ENCODE results near the gene A4GALT.
"Not testable (repeated sequence)": the region's sequence is repeated elsewhere in the genome, so short reads cannot be mapped to it uniquely, and the experiment has no call there.

The A4GALT gene

GRCh38 chr22:42740320-42740719 lies 19.6 kb upstream of the A4GALT start:
- not testable (repeated sequence) for DNase-seq

GRCh38 chr22:42734406-42734805 lies 13.7 kb upstream of the A4GALT start:
- DNase-seq: no peak

DNA sequence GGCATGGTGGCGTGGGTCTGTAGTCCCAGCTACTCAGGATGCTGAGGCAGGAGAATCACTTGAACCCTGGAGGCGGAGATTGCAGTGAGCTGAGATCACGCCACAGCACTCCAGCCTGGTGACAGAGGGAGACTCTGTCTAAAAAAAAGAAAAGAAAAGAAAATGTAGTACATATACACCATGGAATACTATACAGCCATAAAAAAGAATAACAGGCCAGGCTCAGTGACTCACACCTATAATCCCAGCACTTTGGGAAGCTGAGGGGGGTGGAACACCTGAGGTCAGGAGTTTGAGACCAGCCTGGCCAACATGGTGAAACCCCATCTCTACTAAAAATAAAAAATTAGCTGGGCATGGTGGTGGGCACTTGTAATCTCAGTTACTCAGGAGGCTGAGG lies 12.7 kb upstream of the A4GALT start:
- DNase-seq: not testable (repeated sequence)

- DNase-seq: no peak
These were observed 11.4 kb upstream of the A4GALT start for GRCh38 chr22:42732081-42732480.

GRCh38 chr22:42726811-42727210 lies 6.1 kb upstream of the A4GALT start:
- DNase-seq: no peak

DNA sequence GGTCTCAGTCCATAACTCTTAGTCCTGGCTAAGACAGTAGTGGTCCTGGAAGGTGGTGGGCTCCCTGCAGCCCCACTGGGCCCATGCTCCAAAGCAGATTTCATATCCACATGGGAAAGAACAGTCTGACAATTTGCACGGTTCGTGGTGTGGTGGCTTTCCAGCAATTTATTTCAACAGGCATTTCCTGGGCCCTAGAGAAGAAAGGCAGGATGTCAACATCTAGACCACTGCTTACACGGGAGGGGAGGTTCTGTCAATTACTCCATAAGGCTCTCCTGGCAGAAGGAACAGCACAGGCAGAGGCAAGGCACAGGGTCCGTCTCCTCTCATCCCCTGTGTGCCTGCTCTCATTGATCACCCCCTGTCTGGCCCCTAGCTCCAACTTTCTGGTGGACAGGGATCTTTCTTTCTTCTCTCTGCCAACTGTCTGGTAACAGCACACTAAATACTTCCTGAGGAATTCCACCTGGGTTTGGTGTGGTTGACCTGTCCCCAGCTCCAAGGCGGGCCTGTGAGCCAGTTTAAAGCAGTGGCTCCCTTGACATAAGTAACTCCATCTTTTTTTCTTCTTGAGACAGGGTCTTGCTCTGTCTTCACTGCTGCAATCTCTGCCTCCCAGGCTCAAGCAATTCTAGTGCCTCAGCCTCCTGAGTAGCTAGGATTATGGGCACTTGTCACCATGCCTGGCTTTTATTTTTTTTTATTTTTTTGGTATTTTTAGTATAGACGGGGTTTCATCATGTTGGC lies 5.1 kb upstream of the A4GALT start:
- DNase-seq: no peak

DNA sequence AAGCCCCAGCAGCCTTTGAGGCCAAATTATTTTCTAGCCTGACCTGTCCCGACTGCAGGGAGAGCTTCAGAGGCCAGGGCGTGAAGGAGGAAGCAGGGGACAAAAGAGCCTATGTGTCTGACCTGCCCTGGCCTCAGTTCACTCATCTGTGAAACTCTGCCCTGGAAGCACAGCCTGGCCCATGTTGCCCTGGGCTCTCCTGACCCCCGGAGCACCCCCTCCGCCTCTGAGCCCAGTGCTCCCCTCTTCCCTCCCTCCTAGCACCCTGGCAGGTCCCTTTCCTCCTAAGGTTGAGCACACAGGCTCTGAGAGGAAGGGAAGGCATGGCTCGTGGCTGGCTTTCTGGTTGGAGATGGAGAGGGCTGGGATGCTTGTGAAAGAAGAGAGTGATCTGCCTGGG lies 3.4 kb upstream of the A4GALT start:
- no peak for DNase-seq

- DNase-seq: no peak
These were observed 370 bp upstream of the A4GALT start for GRCh38 chr22:42721045-42721434.

DNA sequence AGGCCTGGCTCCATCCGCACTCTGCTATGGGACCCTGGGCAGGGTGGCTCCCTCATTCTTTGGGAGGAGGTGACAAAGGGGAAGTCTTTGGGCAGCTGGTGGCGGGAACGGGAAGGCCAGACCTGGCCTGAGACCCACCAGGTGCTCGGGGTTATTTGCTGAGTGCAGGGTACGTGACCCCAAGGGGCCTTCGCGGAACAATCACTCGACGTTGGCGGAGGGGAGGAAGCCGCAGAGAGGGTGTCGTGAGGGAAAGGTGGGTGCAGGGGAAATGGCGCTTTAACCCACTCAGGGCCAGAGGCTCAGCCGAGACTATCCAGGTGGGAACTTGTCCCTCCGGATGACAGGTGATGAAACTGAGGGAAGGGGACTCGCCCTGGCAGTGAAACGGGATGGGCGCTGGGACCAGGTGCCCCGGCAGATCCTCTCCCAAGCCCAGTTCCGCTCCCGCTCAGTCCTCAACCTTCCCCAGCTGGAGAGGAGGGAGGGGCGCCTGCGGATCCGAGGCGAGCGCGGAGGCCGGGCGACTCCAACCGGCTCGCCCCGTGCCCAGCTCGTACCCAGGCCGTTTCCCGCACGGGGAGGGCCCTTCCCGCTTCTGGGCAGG lies 911 bp downstream of the A4GALT start:
- no peak for DNase-seq

DNA sequence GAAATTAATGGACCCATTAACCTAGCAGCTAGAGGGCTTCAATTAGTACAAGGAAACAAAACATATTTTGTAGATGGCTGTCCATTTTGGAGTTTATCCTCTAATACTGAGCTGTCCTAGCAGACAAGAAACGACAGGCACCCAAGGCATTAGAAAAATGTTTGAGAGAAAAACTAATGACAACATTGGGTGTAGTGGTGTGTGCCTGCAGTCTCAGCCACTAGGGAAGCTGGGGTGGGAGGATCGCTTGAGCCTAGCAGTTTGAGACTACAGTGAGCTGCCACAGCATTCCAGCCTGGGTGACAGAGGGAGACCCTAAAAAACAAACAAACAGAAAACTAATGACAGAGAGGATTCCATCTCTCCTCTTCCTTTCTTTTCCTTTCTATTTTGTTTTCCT lies 1.5 kb downstream of the A4GALT start:
- no peak for DNase-seq

GRCh38 chr22:42717197-42717928 lies 3.3 kb downstream of the A4GALT start:
- no peak for DNase-seq

DNA sequence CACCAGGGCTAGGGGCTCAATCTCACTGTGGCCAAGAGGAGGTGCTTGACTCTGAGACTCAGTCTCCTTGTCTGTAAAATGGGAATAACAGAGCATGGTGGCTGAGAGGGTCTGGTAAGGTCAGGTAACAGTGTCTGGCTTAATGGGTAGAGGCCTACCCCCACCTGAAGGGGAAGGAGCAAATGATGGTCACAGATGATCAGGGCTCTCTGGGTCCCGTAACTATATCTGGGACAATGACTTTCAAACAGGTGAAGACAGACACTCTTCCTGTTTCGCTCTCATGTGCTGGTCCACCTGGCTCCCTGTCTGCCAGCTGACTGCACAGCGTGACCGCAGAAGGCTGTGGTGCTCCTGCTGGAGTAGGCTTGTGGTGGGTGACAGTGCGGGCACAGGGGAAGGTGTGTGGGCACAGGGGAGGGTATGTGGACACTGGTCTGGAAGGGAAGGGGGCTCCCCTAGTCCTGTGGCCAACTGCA lies 4.0 kb downstream of the A4GALT start:
- DNase-seq: no peak

DNA sequence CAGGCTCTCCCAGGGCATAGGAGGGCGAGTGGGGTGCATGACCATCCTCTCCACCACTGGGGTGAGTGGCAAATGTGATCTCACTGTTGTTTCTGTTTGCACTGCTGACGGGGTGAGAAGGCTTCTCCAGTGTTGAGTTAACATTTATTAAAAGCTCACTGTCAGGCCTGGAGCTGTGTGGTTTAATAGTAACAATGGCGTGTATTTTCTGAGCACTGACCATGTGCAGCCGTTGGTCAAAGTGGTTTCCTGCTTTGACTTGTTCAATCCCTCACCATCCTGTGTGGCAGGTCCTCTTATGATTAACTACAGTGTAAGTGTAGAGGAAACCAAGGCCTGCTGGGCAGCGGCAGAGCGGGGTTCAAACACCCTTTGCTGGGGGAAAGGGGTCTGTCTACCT lies 4.4 kb downstream of the A4GALT start:
- DNase-seq: no peak

GRCh38 chr22:42714768-42715390 lies 5.8 kb downstream of the A4GALT start:
- DNase-seq: no peak

DNA sequence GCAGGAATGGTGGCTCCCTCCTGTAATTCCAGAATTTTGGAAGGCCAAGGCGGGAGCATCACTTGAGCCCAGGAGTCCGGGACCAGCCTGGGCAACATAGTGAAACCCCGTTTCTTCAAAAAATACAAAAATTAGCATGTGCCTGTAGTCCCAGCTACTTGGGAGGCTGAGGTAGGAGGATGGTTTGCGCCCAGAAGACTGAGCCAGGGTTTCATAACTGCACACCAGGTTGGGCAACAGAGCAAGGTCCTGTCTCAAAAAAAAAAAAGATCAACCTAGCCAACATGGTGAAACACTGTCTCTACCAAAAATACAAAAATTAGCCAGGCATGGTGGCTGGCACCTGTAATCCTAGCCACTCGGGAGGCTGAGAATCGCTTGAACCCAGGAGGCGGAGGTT lies 6.4 kb downstream of the A4GALT start:
- no peak for DNase-seq

- DNase-seq: no peak
These were observed 8.5 kb downstream of the A4GALT start for GRCh38 chr22:42711895-42712837.

GRCh38 chr22:42711281-42711731 lies 9.4 kb downstream of the A4GALT start:
- no peak for DNase-seq

- DNase-seq: no peak
These were observed 12.3 kb downstream of the A4GALT start for GRCh38 chr22:42708417-42708816.

- DNase-seq: no peak
These were observed 13.2 kb downstream of the A4GALT start for GRCh38 chr22:42707496-42707895.

- no peak for DNase-seq
These were observed 15.8 kb downstream of the A4GALT start for GRCh38 chr22:42704896-42705295.

GRCh38 chr22:42702675-42703074 lies 18.0 kb downstream of the A4GALT start:
- no peak for DNase-seq

DNA sequence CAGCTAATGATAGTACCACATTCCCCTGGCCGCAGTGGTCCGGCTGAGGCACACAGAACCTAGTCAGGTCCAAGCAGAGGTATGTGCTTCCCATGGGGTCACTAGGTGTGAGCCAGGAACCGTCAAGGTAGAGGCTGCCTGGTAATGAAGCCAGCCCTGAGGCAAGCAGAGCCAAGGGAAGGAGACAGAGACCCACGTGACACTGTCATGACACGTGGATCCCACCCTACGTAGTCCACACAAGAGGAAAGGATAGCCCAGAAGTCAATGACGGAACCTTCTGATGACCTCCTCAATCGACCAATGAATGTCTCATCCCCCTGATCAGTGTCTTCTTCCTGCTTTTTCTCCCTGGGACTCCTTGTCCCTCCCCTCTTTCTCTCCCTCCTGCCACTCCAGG lies 19.0 kb downstream of the A4GALT start:
- DNase-seq: no peak
